Placental epithelial cell (primary cell): Measurements from ENCODE around the gene JUND. TPM values are rescaled to one million over a fixed set of nuclear protein-coding genes. Genes with fewer than 3 reads are reported as not detected.

Experiments used
- small RNA-seq: library from RNA; depleted of rRNA; stranded (forward); fragments of <200 nt; gene quantifications from one replicate; pipeline ENCODE3, GENCODE V24; 2012
- total RNA-seq: library from RNA; depleted of rRNA; stranded (reverse); fragments of >200 nt; gene quantifications from 2 replicates; pipeline ENCODE4 v1.2.3, GENCODE V29; 2012

Gene JUND
- total RNA-seq, result 213 and 219 TPM in 2 replicates

DNA sequence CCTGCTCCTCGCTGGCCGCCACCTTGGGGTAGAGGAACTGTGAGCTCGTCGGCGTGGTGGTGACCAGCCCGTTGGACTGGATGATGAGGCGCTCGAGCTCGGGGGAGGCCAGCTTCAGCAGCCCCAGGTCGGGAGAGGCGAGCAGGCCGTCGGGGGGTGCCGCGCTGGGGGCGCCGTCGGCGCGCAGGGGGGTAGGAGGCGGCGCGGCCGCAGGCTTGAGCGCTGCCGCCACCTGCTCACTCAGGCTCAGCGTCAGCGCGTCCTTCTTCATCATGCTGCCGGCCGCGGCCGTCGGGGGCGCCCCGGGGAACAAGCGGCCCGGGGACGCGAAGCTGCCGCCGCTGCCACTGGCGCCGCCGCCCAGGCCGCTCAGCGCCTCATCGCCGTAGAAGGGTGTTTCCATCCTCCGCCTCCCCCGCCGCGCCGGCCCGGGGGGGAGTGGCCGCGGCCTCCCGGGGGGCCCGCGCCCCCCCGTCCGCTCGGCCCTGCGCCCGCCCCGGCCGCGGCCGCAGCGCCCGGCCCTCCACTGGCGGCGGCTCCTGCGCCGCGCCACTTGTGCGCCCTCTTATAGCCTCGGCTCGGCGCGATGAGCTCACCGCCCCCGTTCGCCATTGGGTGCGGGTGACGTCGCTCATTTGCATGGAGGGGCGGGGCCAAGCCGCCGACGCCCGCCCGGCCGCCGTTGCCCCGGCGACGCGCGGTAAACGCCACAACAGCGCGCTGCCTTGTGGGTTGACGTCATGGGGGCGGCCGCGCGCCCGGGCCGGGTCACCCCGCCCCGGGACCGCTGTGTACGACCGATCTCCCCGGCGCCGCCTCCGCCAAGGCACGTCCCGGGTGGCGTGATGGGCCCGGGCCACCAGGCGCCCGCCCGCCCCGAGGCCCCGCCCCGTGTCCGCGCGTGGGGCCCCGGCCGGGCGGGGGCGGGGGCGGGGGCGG is at the start of gene JUND:
Gene JUND, minus strand, starts transcription at position 541 of the 939 bp plus-strand sequence. Its CDS starts 138 bp downstream, at position 403.

DNA sequence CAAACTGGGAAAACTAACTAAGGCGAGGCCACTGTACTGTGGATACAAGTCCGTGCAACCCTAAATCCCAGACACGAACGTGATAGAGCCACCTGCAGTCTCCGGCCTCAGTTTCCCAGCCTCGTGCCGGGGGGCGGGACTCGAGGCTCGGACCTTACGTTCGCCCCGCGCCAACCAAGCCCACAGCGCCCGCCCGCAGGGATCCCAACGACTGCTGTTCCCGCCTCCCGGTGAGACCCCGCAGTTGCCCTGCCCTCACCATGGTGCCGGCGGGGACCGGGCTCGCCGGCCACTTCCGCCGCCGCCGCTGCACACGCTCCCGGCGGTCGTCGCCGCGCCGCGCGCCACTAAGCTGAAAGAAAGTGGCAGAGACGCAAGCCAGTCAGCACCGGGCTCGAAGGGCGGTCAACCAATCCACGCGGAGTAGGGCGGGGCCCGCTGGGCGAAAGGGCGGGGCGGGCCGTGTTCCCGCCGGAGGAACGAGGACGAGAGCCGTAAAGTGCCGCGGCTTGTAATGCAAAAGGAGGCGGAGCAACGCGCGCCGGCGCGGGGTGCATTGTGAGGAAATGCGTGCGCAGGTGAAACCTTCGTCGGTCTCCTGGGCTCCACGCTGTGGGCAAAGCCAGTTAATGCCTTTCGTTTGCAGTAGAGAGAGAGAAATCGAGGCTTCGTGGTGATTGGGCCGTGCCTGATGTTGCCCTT is 41.5 kb upstream of the JUND start, which contains the start of gene LSM4:
Gene LSM4, minus strand, starts transcription at position 318 of the 702 bp plus-strand sequence. Its CDS starts 56 bp downstream, at position 262.

DNA sequence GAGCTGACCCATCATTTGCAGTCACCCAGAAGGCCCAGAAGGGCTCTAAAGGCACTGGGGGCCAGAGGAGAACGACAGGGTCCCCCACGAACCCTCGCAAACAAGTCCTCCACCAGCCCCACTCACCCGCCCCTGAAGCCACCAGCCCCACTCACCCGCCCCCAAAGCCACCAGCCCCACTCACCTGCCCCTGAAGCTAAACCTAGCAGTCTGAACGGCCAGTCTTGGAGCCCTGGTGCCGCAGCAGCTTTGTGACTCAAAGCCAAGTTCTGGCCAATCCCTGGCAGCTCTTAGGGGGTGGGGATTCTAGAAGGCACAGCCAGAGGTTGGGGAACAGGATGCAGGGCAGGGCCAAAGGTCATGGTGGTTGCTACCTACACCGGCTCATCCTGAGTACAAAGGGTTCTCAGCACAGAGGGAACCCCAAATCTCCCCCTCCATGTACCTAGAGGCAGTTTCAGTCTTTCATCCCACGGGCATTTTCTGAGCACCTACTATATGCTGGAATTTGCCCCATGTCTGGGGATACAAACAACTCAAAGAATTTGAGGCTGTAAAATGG is 7.1 kb downstream of the JUND start, which contains the start of gene IQCN:
Gene IQCN, minus strand, starts transcription at position 234 of the 562 bp plus-strand sequence. CDS start 4,974 bp downstream, outside the sequence.

Small RNA genes within 50 kb of the gene (small RNA-seq; reads per million reads assigned to genes)
- not detected for gene MIR3188
- gene RPL39P38, result not detected

Other genes starting within 250 kb of the JUND start
- gene IL12RB1, start 194.7 kb downstream of the JUND start, total RNA-seq, result not detected in 2 replicates
- gene MAST3, start 183.8 kb downstream of the JUND start, total RNA-seq, result 1.6 TPM in 2 replicates
- 34.9 and 72.3 TPM in 2 replicates for gene PIK3R2, start 128.5 kb downstream of the JUND start, total RNA-seq
- gene IFI30, start 107.8 kb downstream of the JUND start, total RNA-seq, result 7.9 and 22.0 TPM in 2 replicates
- 5.1 and 14.3 TPM in 2 replicates for gene MPV17L2, start 88.4 kb downstream of the JUND start, total RNA-seq
- gene RAB3A, start 77.6 kb downstream of the JUND start, total RNA-seq, result 0.79 and 1.5 TPM in 2 replicates
- under 0.01 and 0.22 TPM in 2 replicates for gene PDE4C, start 55.2 kb downstream of the JUND start, total RNA-seq
- gene IQCN, start 7.2 kb downstream of the JUND start, total RNA-seq, result 2.5 and 3.5 TPM in 2 replicates
- gene LSM4, start 41.5 kb upstream of the JUND start, total RNA-seq, result 152 and 205 TPM in 2 replicates
- gene PGPEP1, start 59.0 kb upstream of the JUND start, total RNA-seq, result 9.3 and 10.2 TPM in 2 replicates
- gene GDF15, start 104.5 kb upstream of the JUND start, total RNA-seq, result 1.4 and 4.7 TPM in 2 replicates
- not detected in 2 replicates for gene LRRC25, start 116.0 kb upstream of the JUND start, total RNA-seq
- 44.8 and 56.0 TPM in 2 replicates for gene SSBP4, start 137.8 kb upstream of the JUND start, total RNA-seq
- gene ISYNA1, start 156.5 kb upstream of the JUND start, total RNA-seq, result 13.7 and 23.2 TPM in 2 replicates
- 15.5 and 17.3 TPM in 2 replicates for gene ELL, start 240.4 kb upstream of the JUND start, total RNA-seq